ENCODE data around the gene TMEM80.

Gene TMEM80

GRCh38 chr11:699753-700152, 4.1 kb downstream of the TMEM80 start:
- DNase-seq = no peak

GRCh38 chr11:701741-702461, 6.3 kb downstream of the TMEM80 start:
- no peak for DNase-seq

DNA sequence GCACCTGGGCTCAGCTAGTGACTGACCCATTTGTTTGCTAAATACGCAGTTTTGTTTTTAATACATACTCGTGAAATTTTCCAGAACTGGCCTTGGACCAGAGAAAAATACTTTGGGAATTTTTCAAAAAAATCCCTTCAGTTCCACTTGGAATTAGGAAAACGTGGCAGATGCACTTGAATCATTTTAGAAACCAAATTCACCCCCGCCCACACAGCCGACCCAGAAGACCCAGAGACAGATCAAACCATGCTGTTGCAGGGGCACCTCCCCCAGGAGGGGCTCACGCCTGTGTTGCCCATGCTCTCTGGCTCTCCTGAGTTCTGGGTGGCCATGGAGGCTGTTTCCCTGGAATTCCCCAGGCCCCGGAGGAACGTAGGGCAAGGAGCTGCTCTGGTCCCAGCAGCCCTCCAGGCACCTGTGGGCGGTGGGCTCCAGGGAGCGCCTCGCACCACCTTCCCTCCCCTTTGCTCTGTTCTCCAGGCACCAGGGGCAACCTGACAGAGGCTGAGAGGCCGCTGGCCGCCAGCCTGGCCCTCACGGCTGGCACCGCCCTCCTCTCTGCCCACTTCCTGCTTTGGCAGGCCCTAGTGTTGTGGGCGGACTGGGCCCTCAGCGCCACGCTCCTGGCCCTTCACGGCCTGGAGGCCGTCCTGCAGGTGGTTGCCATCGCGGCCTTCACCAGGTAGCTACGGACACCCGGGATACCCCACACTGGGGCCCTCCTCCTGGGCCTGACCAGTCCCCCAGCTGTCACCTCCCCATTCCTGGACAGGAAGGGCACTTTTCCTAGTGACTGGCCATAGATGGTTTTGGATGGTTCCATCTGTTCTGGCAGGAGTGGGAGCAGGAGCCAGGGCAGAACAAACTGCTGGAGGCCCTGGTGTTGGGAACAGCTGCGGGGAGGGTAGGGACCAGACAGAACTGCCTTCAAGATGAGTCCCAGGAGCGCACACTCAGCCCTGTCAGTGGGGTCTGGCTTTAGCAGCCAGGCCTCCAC, 7.1 kb downstream of the TMEM80 start:
- no peak for DNase-seq

DNA sequence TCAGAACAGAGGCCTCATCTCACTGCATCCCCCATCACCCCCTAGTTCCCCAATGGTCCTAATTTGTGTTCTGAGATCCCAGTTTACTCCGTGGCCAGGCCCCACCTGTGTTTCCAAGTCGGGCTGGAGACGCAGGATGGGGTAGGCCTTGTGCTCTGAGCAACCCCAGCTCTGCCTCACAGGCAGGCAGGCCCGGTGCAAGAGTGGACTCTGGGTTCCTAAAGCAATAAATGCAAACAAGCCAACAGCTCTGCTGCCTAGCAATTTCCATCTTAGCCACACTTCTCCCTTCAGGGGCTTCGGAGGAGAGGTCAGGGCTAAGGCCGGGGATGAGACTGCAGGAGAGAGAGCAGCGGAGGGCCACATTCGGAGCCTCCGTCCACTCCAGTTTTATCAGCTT, 7.9 kb downstream of the TMEM80 start:
- DNase-seq = no peak

DNA sequence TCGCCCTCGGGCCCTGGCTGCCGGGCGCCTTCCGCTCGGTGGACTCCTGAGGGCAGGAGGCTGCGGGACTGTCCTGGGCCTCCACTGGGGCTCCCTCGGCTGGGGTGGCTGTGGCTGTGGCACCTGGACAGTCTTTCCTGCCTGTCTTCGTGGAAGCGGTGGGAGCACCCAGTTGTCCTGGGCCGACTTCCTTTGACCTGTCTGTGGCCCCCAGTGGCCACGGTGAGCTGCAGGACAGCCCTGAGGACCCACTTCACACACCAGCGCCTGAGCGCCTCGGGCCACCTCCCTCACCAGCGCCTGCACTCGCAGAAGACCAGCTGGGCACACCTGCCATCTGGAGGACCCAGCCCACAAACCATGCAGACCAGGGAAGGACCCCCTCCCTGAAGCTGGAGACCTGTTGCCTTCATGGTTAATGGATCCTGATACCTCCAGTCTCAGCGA, 8.6 kb downstream of the TMEM80 start:
- no peak for DNase-seq

GRCh38 chr11:704781-705645, 9.4 kb downstream of the TMEM80 start:
- peak; percentile 32 for DNase-seq

DNA sequence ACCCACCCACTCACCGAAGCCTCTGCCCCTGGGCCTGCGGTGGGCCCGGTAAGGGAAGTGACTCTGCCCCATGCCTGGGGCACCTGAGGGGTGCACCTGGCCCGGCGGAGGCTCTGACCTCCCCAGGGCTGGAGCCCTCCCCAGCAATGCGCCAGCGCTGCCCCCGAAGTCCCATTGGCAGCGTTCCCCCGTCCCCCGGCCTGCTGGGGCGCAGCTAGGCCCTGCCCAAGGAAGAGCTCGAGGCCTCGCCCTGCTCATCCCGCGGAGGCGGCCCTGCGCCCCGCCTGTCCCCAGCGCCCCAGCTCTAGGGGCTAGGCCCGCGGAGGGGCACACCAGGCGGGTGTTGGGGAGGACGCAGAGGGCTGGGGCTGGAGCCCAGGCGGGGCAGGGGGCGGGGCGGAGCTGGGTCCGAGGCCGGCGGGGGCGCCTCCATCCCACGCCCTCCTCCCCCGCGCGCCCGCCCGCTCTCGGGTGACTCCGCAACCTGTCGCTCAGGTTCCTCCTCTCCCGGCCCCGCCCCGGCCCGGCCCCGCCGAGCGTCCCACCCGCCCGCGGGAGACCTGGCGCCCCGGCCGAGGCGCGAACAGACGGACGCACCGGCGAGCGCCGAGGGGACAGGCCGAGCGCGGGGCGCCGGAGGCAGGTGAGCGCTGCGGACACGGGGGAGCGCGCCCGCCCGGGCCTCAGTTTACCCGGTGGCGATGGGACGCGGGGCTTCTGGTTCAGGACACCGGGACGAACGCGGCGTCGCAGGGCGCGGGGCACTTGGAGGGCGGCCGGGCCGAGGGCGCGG, 10.2 kb downstream of the TMEM80 start, which contains the start of gene EPS8L2:
EPS8L2 (plus strand) TSS at position 586 of the 793 bp plus-strand sequence. CDS start 3,177 bp downstream, outside the sequence.
- peak; percentile 31 for DNase-seq

GRCh38 chr11:706439-706956, 10.9 kb downstream of the TMEM80 start:
- peak; percentile 65 for DNase-seq

- DNase-seq = peak; percentile 63
Observed at GRCh38 chr11:706957-707816, 11.6 kb downstream of the TMEM80 start.

GRCh38 chr11:707817-708420, 12.3 kb downstream of the TMEM80 start:
- peak; percentile 51 for DNase-seq

- DNase-seq = no peak
Observed at GRCh38 chr11:708511-708910, 12.9 kb downstream of the TMEM80 start.

DNA sequence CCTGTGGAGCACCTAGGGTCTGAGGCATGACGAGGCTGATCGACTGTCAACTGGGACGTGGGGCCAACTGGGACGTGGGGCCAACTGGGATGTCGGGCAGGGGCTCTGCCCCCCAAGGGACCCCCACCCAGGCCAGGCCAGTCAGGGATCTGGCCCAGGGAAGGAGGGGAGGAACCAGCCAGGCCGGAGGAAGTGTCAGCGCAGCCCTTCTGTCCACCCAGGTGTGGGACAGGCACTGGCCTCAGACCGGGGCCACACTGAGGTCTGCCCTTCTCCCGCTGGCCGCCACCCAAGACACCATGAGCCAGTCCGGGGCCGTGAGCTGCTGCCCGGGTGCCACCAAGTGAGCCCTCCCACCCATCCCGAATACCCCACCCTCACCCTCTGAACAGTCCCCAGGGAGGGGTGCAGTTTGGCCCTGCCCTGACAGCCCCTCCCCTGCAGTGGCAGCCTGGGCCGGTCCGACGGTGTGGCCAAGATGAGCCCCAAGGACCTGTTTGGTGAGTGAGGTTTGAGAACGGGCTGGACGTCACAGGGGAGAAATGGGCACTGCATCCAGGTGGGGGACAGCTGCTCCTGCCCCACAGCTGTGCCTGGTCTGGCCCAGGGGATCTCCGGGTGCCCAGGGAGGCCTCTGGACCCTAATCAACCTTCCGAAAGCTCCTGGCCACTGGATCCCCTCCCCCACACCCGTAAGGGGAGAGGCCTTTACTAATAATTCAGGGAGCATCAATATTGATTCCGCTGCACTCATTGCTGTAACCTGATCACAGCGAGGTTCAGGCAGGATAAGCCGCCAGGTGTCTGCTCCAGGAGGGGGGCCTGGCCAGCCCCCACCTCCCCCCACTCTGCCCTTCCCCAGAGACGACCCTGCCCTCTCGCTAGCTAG, 13.7 kb downstream of the TMEM80 start:
- DNase-seq = peak; percentile 35

- no peak for DNase-seq
Observed at GRCh38 chr11:714436-714835, 18.8 kb downstream of the TMEM80 start.

DNA sequence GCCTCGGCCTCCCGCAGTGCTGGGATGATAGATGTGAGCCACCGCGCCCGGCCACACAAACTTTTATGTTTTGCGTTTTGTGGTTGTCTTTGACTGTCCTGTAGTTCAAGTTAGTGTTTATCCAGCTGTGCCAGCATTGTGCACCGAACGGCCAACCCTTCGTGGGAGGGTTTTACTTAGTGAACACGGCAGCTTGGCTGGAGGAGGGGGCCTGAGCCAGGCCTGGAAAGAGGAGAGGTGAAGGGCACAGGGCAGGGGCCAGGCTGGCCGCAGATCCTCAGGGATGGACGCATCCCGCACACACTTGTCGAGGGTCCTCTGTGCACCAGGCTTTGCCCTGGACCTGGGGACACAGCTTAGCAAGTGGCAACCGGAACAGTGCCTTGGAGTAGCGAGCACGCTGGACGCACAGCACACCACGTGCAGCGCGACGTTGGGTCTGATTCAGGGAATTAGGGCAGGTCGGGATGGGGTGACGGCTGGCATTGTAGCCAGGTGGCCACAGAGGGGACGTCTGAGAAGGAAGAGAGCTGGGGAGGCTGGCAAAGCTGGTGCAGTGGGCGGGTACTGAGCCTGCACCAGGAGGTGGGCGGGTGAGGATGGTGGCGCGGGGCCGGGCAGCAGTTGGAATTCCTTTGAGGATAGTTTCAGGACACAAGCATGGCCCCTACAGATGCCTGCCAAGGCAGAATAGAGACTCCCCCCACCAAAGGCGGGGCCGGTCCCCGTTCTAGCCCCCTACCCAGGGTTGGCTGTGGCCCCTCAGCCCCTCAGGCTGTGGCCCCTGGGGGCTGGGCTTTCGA, 23.8 kb downstream of the TMEM80 start:
- peak; percentile 40 for DNase-seq

- peak; percentile 49 for DNase-seq
Observed at GRCh38 chr11:720017-720641, 24.5 kb downstream of the TMEM80 start.

DNA sequence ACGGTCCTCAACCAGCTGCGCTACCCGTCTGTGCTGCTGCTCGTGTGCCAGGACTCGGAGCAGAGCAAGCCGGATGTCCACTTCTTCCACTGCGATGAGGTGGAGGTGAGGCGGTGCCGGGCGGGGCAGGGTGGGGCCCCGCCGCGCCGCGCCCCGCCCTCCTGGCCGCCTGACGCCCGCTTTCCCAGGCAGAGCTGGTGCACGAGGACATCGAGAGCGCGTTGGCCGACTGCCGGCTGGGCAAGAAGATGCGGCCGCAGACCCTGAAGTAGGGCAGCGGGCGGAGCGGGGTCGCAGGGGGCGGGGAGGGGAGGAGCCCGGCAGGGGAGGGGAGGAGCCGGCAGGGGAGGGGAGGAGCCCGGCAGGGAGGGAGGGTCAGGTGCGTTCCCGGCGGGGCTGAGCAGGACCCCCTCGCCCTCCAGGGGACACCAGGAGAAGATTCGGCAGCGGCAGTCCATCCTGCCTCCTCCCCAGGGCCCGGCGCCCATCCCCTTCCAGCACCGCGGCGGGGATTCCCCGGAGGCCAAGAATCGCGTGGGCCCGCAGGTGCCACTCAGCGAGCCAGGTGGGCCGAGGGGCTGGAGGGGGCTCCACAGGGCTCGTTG, 25.1 kb downstream of the TMEM80 start:
- DNase-seq = no peak

Measured in right kidney (tissue), 1 donor.